Upper lobe of left lung (tissue), 6 donors: ENCODE measurements around the gene MCTP1. TPM values are rescaled to one million over a fixed set of nuclear protein-coding genes. Genes with fewer than 3 reads are reported as not detected.
"Not testable (repeated sequence)": the region's sequence is repeated elsewhere in the genome, so short reads cannot be mapped to it uniquely, and the experiment has no call there.

ENCODE experiments used
- ATAC-seq, 2 donors: fragments of 200-7000 bp; cut with Tn5 transposase; one replicate each; pipeline ENCODE4 v1.9.1; 2022; ENCODE audit warnings: mild to moderate bottlenecking in 2 of 2, moderate library complexity in 2 of 2; ENCODE audit not compliant: low FRiP score in 2 of 2
- DNase-seq, 2 donors: peaks; one replicate each; pipeline ENCODE4 v3.0.0-alpha.2; 2019 to 2020
- H3K27ac ChIP-seq, 4 donors: fragments of 200-600 bp; sonication (generic); one replicate each; pipeline ENCODE4 v1.5.1; 2016 to 2019
- H3K27me3 ChIP-seq, 4 donors: fragments of 200-600 bp; sonication (generic); one replicate each; pipeline ENCODE4 v1.5.1; 2017 to 2019
- H3K36me3 ChIP-seq, 4 donors: fragments of 200-600 bp; sonication (generic); one replicate each; pipeline ENCODE4 v1.5.1; 2016 to 2019
- H3K4me1 ChIP-seq, 4 donors: fragments of 200-600 bp; sonication (generic); one replicate each; pipeline ENCODE4 v1.5.1; 2018 to 2019
- H3K4me3 ChIP-seq, 4 donors: fragments of 200-600 bp; sonication (generic); one replicate each; pipeline ENCODE4 v1.5.1; 2017 to 2019; ENCODE audit warnings: mild to moderate bottlenecking in 2 of 4, moderate library complexity in 1 of 4
- H3K9me3 ChIP-seq, 4 donors: fragments of 200-600 bp; sonication (generic); one replicate each; pipeline ENCODE4 v1.5.1; 2018 to 2019
- CTCF ChIP-seq, 6 experiments: fragments of 450-650 bp in 4 of 6; fragments of 200-600 bp in 2 of 6; sonication (generic) in 2 of 6; IDR thresholded peaks; one replicate each; pipeline ENCODE4 v1.5.1; 2016 to 2019; ENCODE audit warnings: antibody characterized with exemption in 6 of 6
- EP300 ChIP-seq, 4 donors: sonication (generic); formaldehyde crosslinking; IDR thresholded peaks; one replicate each; pipeline ENCODE4 v1.5.1; 2017; ENCODE audit warnings: antibody characterized with exemption in 4 of 4, control low read depth in 2 of 4
- POLR2A ChIP-seq, 4 donors: fragments of 450-650 bp; IDR thresholded peaks; one replicate each; pipeline ENCODE4 v1.5.1; 2016 to 2017; ENCODE audit warnings: antibody characterized with exemption in 4 of 4, mild to moderate bottlenecking in 2 of 4
- POLR2AphosphoS5 ChIP-seq, 2 donors: sonication (generic); formaldehyde crosslinking; IDR thresholded peaks; one replicate each; pipeline ENCODE4 v1.5.1; 2017; ENCODE audit warnings: antibody characterized with exemption in 2 of 2
- WGBS, 2 donors: methylation state at CpG; one replicate each; pipeline ENCODE4 v1.1.5; 2017 to 2018; 5-methylcytosine and 5-hydroxymethylcytosine counted together
- total RNA-seq, 6 donors: library from RNA; depleted of rRNA in 4 of 6; stranded (reverse); fragments of >200 nt in 4 of 6; gene quantifications; one replicate each; pipeline versions ENCODE4 v1.1.0 to v1.2.1, GENCODE V29; 2016 to 2021
- donor health status: DM: no; HTN: no; CAD: no; lungs with moderate emphysema.
- donor health status: DM: no; HTN: yes; CAD: no; lungs with severe emphysema.

The MCTP1 gene
- total RNA-seq, 6 donors from 2014 or later, result 30.4 to 43.8 (median 38.3) TPM

DNA sequence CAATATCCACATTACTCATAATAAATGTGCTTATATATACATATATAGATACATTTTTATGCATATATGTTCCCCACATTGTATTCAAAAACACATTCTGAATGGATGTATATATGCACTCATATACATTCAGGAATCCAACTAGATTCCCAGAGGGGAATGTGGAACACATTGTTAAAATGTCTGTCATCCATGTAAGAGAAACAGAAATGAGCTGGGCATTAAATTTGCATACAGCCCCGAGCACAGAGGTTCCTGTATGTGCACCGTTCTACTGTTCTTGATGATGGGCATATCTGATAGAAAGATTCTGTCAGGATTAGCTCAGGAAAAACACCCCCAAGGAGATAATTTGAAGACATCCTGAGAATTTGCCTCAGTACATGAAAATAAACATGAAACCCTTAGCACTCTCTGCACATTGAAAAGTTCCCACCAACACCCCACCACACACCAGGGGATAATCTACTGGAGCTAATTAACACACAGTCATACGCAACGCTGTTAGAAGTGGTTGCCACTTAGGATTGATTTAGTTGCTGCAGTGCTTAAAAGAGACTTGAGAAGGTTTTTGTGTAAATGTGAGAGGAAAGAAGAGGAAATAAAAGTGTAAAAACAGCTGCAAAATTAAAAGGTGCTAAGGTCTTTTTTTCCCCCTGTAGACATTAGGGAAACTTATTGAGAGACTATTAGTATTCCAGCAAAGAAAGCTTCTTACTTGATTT is 443.1 kb downstream of the MCTP1 start:
- H3K4me1 ChIP-seq, result no peaks in the 10 kb centered on the region
- TF ChIP-seq CTCF (IDR thresholded peaks at IDR 0.05) (no peak), POLR2AphosphoS5 (IDR thresholded peaks at IDR 0.05) (no peak), EP300 (IDR thresholded peaks at IDR 0.05) (no peak), POLR2A (IDR thresholded peaks at IDR 0.05) (no peak)
- ATAC-seq (no peak), DNase-seq (no peak)
- no peaks in the 10 kb centered on the region for H3K9me3 ChIP-seq
- no peak overlapping the region for H3K27ac ChIP-seq
- 70 to 77% methylated on average over 4 of the region's 4 CpGs for WGBS, 2 donors
- H3K36me3 ChIP-seq, result no peaks in the 10 kb centered on the region
- H3K27me3 ChIP-seq, result no peaks in the 10 kb centered on the region
- no peak overlapping the region for H3K4me3 ChIP-seq

- ATAC-seq (no peak), DNase-seq (no peak)
- Histone ChIP-seq H3K27me3 (no peaks in the 10 kb centered on the region), H3K27ac (no peak overlapping the region), H3K9me3 (no peaks in the 10 kb centered on the region), H3K4me1 (no peaks in the 10 kb centered on the region), H3K4me3 (no peak overlapping the region), H3K36me3 (peaks cover 0 to 4% (median 0%) of the 10 kb centered on the region in 4 donors)
- TF ChIP-seq POLR2A (IDR thresholded peaks at IDR 0.05) (no peak), CTCF (IDR thresholded peaks at IDR 0.05) (no peak), EP300 (IDR thresholded peaks at IDR 0.05) (no peak), POLR2AphosphoS5 (IDR thresholded peaks at IDR 0.05) (no peak)
- 74 to 79% methylated on average over 2 of the region's 2 CpGs for WGBS, 2 donors
These were observed 451.0 kb downstream of the MCTP1 start for GRCh38 chr5:94833851-94834250.

DNA sequence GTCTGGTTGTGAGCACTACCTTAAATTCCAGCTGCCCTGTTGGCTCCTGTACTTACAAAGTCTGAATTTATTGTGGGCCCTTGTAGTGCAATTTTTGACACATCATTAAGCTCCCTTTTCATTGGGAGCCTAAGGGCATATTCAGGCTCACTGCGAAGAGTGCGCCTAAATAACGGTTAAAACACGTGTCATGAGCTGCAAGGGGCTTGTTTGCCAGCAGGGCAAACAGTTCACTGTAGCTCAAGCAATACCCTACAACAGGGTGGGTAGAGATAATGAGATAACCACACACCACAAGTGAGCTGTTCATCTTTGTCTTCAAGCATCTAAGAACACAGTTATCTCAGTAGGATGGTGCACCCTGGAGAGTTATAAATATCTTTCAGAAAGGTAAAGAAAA is 452.2 kb downstream of the MCTP1 start:
- ATAC-seq, result no peak
- no peak overlapping the region for H3K27ac ChIP-seq
- whole genome bisulfite sequencing, 2 donors, result 77 to 83% methylated on average over 4 of the region's 4 CpGs
- H3K27me3 ChIP-seq, result no peaks in the 10 kb centered on the region
- no peak for DNase-seq
- H3K4me3 ChIP-seq, result no peak overlapping the region
- peaks cover 0 to 6% (median 3%) of the 10 kb centered on the region in 4 donors for H3K36me3 ChIP-seq
- TF ChIP-seq EP300 (IDR thresholded peaks at IDR 0.05), result no peak
- no peak for TF ChIP-seq POLR2AphosphoS5 (IDR thresholded peaks at IDR 0.05)
- no peak for TF ChIP-seq POLR2A (IDR thresholded peaks at IDR 0.05)
- no peak for TF ChIP-seq CTCF (IDR thresholded peaks at IDR 0.05)
- H3K4me1 ChIP-seq, result no peaks in the 10 kb centered on the region
- H3K9me3 ChIP-seq, result no peaks in the 10 kb centered on the region

GRCh38 chr5:94830520-94830919 is 454.4 kb downstream of the MCTP1 start:
- H3K4me1 ChIP-seq, result no peaks in the 10 kb centered on the region
- H3K9me3 ChIP-seq, result no peaks in the 10 kb centered on the region
- no peak overlapping the region for H3K27ac ChIP-seq
- TF ChIP-seq CTCF (IDR thresholded peaks at IDR 0.05) (no peak), POLR2A (IDR thresholded peaks at IDR 0.05) (no peak), POLR2AphosphoS5 (IDR thresholded peaks at IDR 0.05) (no peak), EP300 (IDR thresholded peaks at IDR 0.05) (no peak)
- H3K27me3 ChIP-seq, result no peaks in the 10 kb centered on the region
- ATAC-seq (no peak), DNase-seq (no peak)
- H3K36me3 ChIP-seq, result peaks cover 0 to 6% (median 3%) of the 10 kb centered on the region in 4 donors
- no peak overlapping the region for H3K4me3 ChIP-seq
- WGBS, 2 donors, result 40 to 43% methylated on average over 2 of the region's 2 CpGs

GRCh38 chr5:94828222-94828621 is 456.7 kb downstream of the MCTP1 start:
- not testable (repeated sequence) for H3K9me3 ChIP-seq, H3K36me3 ChIP-seq, ATAC-seq, H3K4me1 ChIP-seq, H3K27me3 ChIP-seq, H3K27ac ChIP-seq, DNase-seq, H3K4me3 ChIP-seq
- WGBS, 2 donors, result 86 to 100% methylated on average over 2 to 5 of the region's 5 CpGs
